ENCODE measurements around the gene ALOX5.

- TF ChIP-seq CTCF (conservative IDR thresholded peaks at IDR 0.05) (no peak), EZH2 (IDR thresholded peaks at IDR 0.05; ENCODE audit: low read depth) (no peak)
Measured at GRCh38 chr10:45421221-45422097, 47.4 kb downstream of the ALOX5 start.
